ENCODE results near the gene RAB7B.

RAB7B gene

GRCh38 chr1:205934788-205935187 lies 68.4 kb downstream of the RAB7B start:
- H3K27me3 ChIP-seq (ENCODE audit: control insufficient read depth, low read length) = peaks cover 56% of the 10 kb centered on the region
- no peak overlapping the region for H3K27ac ChIP-seq (ENCODE audit: low read depth, low read length)
- no peak for TF ChIP-seq EZH2phosphoT487 (IDR thresholded peaks at IDR 0.05; ENCODE audit: borderline replicate concordance, low read length)
- no peak for TF ChIP-seq CTCF (IDR thresholded peaks at IDR 0.05; ENCODE audit: low read depth, low read length, poor library complexity, severe bottlenecking)
- no peaks in the 10 kb centered on the region for H3K79me2 ChIP-seq (ENCODE audit: control insufficient read depth, low read length)
- no peaks in the 10 kb centered on the region for H3K36me3 ChIP-seq (ENCODE audit: control insufficient read depth, low read length)
- H3K4me3 ChIP-seq (ENCODE audit: low read length) = no peak overlapping the region
- no peaks in the 10 kb centered on the region for H3K9me3 ChIP-seq (ENCODE audit: control insufficient read depth, insufficient read depth, low read length)
- H3K9me2 ChIP-seq (replicated peaks; ENCODE audit: control insufficient read depth, low read length) = no peaks in the 10 kb centered on the region
- no peaks in the 10 kb centered on the region; the same call in 1 of the 2 replicates for H4K20me1 ChIP-seq (ENCODE audit: control insufficient read depth, insufficient read depth, low read depth, low read length)
- no peaks in the 10 kb centered on the region for H3K4me1 ChIP-seq (ENCODE audit: control insufficient read depth, low read length)
- no peak overlapping the region for H3K4me2 ChIP-seq (ENCODE audit: low read length)
- no peaks in the 10 kb centered on the region for H3F3A ChIP-seq (ENCODE audit: control insufficient read depth, insufficient read depth)

GRCh38 chr1:205933671-205934618 lies 69.2 kb downstream of the RAB7B start:
- Histone ChIP-seq H4K20me1 (ENCODE audit: control insufficient read depth, insufficient read depth, low read depth, low read length) (no peaks in the 10 kb centered on the region), H3K4me2 (ENCODE audit: low read length) (no peak overlapping the region), H3K4me1 (ENCODE audit: control insufficient read depth, low read length) (no peaks in the 10 kb centered on the region), H3K4me3 (ENCODE audit: low read length) (no peak overlapping the region), H3K36me3 (ENCODE audit: control insufficient read depth, low read length) (no peaks in the 10 kb centered on the region), H3F3A (ENCODE audit: control insufficient read depth, insufficient read depth) (no peaks in the 10 kb centered on the region), H3K79me2 (ENCODE audit: control insufficient read depth, low read length) (no peaks in the 10 kb centered on the region), H3K27ac (ENCODE audit: low read depth, low read length) (no peak overlapping the region), H3K9me3 (ENCODE audit: control insufficient read depth, insufficient read depth, low read length) (no peaks in the 10 kb centered on the region), H3K9me2 (replicated peaks; ENCODE audit: control insufficient read depth, low read length) (no peaks in the 10 kb centered on the region), H3K27me3 (ENCODE audit: control insufficient read depth, low read length) (peaks cover 53% of the 10 kb centered on the region)
- TF ChIP-seq EZH2phosphoT487 (IDR thresholded peaks at IDR 0.05; ENCODE audit: borderline replicate concordance, low read length) (no peak), CTCF (IDR thresholded peaks at IDR 0.05; ENCODE audit: low read depth, low read length, poor library complexity, severe bottlenecking) (no peak)

- Histone ChIP-seq H3K27me3 (ENCODE audit: control insufficient read depth, low read length) (peaks cover 42% of the 10 kb centered on the region), H3K27ac (ENCODE audit: low read depth, low read length) (no peak overlapping the region), H3K4me2 (ENCODE audit: low read length) (no peak overlapping the region), H4K20me1 (ENCODE audit: control insufficient read depth, insufficient read depth, low read depth, low read length) (no peaks in the 10 kb centered on the region), H3K36me3 (ENCODE audit: control insufficient read depth, low read length) (no peaks in the 10 kb centered on the region), H3K9me3 (ENCODE audit: control insufficient read depth, insufficient read depth, low read length) (no peaks in the 10 kb centered on the region), H3K4me1 (ENCODE audit: control insufficient read depth, low read length) (no peaks in the 10 kb centered on the region), H3K79me2 (ENCODE audit: control insufficient read depth, low read length) (no peaks in the 10 kb centered on the region), H3F3A (ENCODE audit: control insufficient read depth, insufficient read depth) (no peaks in the 10 kb centered on the region), H3K9me2 (replicated peaks; ENCODE audit: control insufficient read depth, low read length) (no peaks in the 10 kb centered on the region), H3K4me3 (ENCODE audit: low read length) (no peak overlapping the region)
- TF ChIP-seq CTCF (IDR thresholded peaks at IDR 0.05; ENCODE audit: low read depth, low read length, poor library complexity, severe bottlenecking) = no peak
- no peak for TF ChIP-seq EZH2phosphoT487 (IDR thresholded peaks at IDR 0.05; ENCODE audit: borderline replicate concordance, low read length)
These were observed 70.4 kb downstream of the RAB7B start for GRCh38 chr1:205932776-205933175.
